Right renal pelvis (tissue), 4 donors: Measurements from ENCODE around the gene ACR. TPM values are rescaled to one million over a fixed set of nuclear protein-coding genes. Genes with fewer than 3 reads are reported as not detected.
"Not testable (repeated sequence)": the region's sequence is repeated elsewhere in the genome, so short reads cannot be mapped to it uniquely, and the experiment has no call there.

ENCODE experiments used
- DNase-seq, 4 donors: peaks; one replicate each; pipeline ENCODE4 v3.0.0-alpha.2; 2013; ENCODE audit warnings: low read depth in 4 of 4, low spot score in 3 of 4, missing footprints in 1 of 4
- polyA plus RNA-seq, 4 donors: library from polyadenylated mRNA; unstranded; fragments of 120-200 nt; gene quantifications; one replicate each; pipeline ENCODE4 v1.2.1, GENCODE V29; 2013; ENCODE audit not compliant: insufficient read length in 4 of 4

Gene ACR
- polyA plus RNA-seq, 4 donors = 0.46 to 0.77 (median 0.55) TPM

DNA sequence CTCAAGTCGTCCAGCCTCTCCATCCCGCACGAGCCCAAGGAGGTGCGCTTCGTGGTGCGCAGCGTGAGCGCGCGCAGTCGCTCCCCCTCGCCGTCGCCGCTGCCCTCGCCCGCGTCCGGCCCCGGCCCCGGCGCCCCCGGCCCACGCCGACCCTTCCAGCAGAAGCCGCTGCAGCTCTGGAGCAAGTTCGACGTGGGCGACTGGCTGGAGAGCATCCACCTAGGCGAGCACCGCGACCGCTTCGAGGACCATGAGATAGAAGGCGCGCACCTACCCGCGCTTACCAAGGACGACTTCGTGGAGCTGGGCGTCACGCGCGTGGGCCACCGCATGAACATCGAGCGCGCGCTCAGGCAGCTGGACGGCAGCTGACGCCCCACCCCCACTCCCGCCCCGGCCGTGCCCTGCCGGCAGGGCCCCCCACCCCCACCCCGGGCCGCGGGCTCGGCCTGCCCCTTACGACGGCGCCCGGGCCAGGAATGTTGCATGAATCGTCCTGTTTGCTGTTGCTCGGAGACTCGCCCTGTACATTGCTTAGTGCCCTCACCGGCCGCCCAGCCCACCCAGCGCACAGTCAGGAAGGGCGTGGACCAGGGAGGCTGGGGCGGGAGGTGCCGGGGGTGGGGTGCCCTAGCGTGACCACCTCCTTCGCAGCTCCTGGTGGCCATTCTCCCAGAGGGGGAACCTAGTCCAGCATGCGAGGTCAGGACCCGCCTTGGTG lies 6.9 kb upstream of the ACR start:
- DNase-seq = no peak

DNA sequence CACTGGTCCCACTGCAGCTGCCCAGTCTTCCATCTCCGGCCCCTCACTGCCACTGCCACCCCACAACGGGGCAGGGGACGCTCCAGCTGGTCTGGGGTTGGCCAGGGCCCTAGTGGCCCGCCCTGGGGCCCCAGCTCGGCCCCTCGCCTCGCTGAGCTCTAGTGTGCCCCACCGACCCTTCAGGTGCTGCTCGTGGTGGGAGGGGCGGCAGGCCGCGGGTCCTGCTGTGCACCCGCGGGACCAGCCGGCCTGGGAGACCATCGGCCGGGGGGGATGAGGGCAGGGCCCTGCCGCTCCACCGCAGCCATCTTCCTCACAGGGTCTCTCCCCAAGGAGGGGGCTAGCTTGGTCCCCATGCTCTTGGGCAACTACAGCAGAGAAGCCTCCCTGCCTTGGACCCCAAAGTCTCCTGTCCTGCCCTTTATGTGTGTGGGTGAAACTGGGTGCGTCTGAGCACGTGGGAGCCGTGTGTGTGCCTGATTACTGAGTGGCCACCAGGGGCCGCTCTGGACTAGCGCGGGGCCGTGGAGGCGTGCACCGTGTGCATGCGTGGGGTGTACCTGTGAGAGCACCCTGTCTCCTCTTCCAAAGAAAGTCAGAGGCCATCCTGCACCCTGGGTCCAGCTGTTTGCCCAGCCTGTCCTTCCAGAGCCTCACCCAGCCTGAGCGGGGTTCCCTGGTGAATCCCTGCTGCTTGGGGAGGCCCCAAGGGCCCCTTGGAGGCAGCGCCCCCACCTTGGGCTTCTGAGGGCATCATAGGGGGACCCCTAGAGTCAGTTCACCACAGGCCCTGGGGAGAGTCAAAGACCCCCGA lies 6.0 kb upstream of the ACR start:
- no peak for DNase-seq

DNA sequence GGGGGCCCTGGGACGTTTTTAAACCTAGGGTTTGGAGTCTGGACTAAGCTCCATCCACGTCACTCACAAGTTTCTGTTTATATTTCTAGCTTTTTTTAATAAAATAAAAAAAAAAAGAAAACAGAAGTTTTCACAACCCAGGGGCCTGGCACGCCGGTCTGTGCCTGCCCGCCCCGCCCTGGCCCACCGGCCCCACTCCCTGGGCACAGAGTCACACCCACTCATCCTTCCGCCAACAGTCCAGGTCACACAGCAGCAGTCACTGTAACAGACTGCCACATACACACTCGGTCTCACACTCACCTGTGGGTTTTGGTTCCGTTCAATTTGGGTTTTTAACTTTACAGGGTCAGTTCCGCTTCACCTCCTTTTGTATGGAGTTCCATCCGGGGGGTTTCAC lies 5.3 kb upstream of the ACR start:
- no peak for DNase-seq

DNA sequence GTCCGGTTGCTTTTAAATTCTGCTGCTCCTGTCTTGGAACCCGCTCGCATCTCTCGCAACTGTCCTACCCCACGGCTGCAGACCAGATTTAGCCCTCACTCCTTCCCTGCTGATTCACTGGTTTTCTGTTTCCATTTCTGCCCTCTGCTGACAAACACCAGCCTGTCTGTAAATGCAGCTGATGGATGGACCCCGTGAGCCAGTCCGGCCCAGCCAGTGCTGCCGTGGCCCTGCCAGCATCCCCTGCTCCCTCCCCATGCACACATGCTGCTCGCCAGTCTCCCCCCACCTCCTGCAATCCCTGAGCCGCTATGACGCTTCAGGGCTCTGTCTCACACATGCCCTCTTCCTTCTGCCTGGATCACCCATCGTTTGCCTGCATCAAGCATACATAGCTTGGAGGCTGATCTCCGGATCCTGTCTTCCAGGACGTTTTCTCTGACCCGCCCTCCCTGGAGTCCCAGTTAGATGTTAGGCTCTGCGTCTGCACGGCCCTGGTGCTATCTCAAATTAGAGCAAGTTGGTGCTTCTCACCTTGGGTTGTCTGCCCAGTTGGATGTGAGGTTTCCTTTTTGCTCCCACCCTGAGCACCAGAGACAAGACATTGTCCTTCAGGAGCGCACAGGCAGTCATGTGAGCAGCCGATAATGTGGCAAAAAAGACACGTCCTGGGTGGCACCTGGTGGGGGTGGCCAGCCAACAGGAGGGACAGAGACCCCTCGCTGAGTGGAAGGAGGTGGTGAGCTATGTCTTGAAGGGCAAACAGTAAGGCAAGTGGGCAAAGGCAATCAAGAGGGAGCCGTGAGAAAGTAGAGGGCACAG lies 4.3 kb upstream of the ACR start:
- no peak for DNase-seq

DNA sequence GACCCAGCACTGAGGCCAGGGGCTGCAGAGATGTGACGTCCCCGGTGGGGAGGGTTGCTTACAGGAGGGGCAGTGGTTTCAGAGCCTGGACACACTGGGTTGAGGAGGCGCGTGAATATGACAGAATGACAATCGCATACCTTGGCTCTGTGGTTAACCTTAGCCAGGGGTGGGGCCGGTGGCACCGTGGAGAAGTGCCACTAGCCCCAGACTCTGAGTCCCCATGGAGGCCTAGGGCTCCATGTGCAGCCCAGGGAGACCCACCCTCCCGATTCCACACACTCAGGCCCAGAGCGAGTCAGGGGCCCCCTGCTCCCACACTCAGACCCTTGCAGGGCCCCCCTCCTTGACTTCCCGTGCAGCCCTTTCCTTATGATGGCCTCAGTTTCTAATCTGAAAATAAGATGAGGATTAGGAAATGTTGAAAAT lies 3.6 kb upstream of the ACR start:
- DNase-seq = no peak

DNA sequence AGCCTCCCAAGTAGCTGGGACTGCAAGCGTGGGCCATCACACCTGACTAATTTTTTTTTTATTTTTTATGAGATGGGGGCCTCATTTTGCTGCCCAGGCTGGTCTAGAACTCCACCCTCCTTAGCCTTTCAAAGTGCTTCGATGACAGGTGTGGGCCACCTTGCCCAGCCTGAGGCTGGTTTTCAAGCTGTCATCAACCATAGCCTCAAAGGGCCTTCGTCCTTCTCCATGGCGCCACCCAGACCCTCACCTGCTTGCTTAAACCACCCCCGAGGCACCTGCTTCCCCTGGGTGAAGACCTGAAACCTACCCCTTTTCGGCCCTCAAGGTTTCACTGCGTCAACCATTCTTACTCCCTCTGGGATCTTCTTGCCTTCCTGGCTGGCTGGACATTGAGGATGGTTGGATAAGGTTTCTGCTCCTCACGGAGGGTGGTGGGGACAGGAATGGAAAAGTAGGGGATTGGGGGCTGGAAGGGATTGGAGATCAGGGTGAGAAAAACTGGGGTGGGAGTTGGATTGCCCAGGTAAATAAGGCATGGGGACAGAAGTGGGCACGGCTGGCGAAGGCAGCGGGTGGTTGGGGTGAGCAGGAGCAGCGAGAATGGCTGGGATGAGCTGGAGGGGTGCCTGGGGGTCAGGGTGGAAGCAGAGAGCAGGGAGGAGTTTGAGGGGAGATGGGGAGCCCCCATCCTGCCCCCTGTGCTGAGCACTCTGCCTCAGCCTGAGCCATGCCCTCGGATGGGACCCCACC lies 2.8 kb upstream of the ACR start:
- no peak for DNase-seq

DNA sequence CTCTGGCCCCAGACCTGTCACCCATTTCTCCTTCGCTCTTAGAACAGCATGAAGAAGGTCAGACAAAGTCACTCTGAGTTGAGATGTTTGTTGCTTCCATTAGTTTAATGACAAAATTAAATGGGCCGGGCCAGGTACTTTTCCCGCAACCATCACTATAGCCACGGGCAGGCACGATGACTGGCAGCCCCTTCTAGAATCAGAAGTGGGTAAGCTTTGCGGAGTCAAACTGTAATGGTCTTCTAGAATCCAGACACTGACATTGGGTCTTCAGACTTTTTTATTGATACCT lies 2.3 kb upstream of the ACR start:
- DNase-seq = no peak

DNA sequence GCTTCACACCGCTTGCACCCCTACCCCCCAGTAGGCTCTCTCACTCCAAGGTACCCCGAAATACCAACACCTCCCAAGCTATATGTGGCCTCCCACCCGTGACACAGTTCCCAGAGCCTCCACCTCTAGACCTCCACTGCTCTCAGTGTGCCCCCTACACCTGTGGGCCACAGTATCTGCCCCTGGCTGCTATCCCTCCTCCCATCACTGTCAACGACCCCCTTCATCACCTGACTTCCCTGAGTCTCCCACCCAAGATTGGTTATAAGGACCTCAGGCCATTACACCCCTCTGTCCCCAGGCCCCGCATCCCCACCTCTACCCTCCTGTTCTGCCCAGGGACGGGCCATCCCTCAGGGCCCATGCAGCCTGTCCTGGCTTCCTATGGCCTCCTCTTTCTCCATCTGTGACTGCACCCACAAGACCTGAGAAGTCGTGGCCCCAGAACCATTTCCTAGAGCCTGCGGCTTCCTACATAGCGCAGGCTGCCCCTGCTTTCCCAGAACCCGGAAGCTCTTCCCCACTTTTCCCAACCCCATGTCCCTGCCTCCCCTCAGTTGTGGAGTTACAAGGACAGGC lies 734 bp downstream of the ACR start:
- no peak for DNase-seq

DNA sequence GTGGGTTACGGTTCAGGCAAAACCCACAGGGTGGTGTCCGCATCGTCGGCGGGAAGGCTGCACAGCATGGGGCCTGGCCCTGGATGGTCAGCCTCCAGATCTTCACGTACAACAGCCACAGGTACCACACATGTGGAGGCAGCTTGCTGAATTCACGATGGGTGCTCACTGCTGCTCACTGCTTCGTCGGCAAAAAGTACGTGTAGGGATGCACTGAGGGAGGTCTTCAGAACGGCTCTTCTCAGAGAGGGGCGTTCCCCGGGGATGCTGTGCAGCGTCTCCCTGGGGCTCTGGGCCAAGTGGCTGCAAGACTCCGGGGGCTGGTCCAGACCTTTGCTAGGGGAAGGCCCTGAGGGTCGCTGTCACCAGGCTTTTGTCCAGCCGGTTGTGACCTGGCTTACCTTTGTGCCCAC lies 1.3 kb downstream of the ACR start:
- DNase-seq = no peak

DNA sequence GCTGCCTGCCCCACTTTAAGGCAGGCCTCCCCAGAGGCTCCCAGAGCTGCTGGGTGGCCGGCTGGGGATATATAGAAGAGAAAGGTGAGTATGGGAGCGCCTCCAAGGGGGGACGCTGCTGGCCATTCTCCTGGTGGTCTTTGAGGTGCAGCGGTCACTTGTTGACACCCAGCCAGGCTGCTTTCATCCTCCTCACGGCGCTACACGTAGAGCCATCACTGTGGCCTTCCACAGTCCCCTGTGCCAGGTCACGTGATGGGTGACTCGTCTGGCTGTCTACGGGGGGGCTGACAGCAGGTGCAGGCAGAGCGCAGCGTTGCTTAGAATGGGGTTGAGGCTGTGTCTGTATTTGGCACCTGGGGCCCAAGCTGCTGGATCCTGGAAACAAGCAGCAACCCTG lies 1.9 kb downstream of the ACR start:
- DNase-seq = no peak

DNA sequence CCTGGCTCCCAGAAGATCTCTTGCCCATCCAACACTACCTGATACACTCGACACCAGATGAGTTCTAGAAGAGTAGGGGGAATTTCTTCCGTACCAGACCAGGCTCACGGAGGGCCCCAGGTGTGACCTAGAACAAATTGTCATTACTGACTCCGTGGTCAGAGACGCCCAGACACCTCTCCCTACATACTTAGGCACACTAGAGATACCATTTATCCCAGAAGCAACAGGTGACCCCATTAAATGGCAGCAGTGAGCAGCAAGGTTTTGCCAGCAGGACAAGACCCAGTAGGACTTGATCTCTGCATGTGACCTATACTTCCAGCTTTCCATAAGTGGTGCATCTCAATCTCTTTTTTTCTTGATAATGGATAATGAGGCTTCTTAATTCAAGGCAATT lies 2.7 kb downstream of the ACR start:
- DNase-seq = not testable (repeated sequence)

DNA sequence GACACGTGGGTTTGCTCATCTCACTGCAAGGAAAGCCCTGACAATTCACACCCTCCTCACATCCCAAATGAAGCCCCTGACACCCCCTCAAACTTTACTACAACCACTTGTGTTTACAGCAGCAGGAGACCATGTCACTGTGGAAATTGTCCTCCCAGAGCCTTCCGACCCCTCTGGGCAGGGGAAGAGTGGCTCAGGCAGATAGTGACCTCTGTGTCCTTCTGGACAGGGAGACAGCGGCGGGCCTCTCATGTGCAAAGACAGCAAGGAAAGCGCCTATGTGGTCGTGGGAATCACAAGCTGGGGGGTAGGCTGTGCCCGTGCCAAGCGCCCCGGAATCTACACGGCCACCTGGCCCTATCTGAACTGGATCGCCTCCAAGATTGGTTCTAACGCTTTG lies 6.4 kb downstream of the ACR start:
- not testable (repeated sequence) for DNase-seq

DNA sequence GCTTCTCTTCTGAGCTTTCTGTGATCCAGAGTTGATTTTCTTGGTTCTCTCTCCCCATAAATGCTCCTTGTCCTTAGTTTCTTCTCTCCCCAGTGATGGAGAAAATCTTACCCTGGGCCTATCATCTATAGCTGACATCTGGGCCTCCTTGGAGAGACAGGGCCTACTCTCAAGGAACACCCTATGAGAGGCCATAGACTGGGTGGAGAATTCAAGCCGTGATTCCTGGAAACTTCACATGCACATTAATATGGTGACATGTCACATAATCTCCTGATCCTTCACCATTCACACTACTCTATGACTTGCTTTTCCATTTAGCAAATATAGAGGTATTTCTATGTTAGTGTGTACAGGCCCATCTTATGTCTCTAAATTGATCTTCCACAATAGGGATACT lies 9.5 kb downstream of the ACR start:
- not testable (repeated sequence) for DNase-seq

DNA sequence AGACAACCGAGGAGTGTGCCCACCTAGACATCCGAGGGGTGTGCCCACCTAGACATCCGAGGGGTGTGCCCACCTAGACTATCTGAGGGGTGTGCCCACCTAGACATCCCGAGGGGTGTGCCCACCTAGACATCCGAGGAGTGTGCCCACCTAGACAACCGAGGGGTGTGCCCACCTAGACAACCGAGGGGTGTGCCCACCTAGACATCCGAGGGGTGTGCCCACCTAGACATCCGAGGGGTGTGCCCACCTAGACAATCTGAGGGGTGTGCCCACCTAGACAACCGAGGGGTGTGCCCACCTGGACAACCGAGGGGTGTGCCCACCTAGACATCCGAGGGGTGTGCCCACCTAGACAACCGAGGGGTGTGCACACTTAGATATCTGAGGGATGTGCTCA lies 10.6 kb downstream of the ACR start:
- DNase-seq = not testable (repeated sequence)

DNA sequence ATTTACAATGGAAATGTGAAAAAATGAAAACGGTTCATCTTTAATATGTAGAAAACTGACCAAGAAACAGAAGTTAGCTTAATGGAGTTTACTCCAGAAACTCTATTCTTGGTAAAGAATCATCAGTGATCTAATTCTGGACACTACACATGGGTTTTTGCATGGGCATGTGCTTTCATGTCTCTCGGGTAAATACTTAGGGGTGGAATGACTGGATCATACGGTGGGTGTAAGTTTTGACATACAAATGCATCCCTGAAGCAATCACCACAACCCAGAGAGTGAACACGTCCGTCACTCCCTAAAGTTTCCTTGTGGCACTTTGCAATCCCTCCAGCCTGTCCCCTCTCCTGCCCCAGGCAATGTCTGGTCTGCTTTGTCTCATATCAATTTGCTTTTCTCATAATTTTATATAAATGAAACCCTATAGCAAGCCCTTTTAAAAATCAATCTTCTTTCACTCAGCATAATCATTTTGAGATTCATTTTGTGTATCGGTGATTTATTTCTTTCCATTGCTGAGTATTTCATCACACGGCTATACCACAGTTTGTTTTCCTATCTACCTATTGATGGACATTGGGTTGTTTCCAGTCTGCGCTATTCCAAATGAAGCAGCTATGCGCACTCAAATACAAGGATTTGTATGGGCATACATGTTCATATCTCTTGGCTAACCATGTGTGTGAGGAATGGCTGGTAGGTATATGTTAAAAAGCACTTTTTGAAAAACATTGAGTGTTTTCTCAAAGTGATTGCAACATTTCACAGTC lies 11.5 kb downstream of the ACR start:
- DNase-seq = not testable (repeated sequence)

DNA sequence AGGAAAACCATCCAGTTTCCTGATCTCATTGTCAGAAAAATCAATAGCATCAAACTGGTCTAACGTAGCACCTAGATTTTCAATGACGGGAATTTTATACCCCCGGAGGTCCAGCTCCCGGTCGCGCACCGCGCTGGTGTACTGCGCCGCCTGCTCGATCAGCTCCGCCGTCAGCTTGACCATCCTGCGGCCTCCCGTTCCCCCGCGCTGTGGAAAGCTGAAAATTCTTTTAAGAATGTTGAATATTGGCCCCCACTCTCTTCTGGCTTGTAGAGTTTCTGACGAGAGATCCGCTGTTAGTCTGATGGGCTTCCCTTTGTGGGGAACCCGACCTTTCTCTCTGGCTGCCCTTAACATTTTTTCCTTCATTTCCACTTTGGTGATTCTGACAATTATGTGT lies 17.2 kb downstream of the ACR start:
- not testable (repeated sequence) for DNase-seq

DNA sequence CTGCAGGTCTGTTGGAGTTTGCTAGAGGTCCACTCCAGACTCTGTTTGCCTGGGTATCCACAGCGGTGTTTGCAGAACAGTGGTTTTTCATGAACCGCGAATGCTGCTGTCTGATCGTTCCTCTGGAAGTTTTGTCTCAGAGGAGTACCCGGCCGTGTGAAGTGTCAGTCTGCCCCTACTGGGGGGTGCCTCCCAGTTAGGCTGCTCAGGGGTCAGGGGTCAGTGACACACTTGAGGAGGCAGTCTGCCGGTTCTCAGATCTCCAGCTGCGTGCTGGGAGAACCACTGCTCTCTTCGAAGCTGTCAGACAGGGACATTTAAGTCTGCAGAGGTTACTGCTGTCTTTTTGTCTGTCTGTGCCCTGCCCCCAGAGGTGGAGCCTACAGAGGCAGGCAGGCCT lies 18.4 kb downstream of the ACR start:
- DNase-seq = not testable (repeated sequence)

DNA sequence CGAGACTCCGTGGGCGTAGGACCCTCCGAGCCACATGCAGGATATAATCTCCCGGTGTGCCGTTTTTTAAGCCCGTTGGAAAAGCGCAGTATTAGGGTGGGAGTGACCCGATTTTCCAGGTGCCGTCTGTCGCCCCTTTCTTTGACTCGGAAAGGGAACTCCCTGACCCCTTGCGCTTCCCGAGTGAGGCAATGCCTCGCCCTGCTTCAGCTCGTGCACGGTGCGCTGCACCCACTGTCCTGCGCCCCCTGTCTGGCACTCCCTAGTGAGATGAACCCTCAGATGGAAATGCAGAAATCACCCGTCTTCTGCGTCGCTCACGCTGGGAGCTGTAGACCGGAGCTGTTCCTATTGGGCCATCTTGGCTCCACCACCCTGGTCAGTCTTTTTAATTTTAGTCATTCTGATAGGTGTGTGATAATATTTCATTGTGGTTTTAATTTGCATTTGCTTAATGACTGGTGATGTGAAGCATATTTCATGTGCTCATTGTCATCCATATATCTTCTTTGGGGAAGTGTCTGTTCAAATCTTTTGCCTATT lies 19.0 kb downstream of the ACR start:
- DNase-seq = not testable (repeated sequence)

DNA sequence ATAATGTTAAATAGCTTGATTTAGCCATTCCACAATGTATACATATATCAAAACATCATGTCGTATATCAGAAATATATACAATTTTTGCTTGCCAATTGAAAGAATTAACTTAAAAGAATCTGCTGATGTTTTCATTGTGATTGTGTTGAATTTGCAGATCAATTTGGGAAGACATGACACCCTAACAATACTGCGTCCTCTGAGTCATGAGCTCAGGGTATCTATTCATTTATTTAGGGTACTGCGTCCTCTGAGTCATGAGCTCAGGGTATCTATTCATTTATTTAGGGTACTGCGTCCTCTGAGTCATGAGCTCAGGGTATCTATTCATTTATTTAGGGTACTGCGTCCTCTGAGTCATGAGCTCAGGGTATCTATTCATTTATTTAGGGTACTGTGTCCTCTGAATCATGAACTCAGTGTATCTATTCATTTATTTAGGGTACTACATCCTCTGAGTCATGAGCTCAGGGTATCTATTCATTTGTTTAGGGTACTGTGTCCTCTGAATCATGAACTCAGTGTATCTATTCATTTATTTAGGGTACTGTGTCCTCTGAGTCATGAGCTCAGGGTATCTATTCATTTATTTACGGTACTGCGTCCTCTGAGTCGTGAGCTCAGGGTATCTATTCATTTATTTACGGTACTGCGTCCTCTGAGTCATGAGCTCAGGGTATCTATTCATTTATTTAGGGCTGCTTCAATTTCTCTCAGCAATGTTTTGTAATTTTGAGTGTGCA lies 21.8 kb downstream of the ACR start:
- DNase-seq = not testable (repeated sequence)
